ENCODE measurements around the gene WDR36.
"Not testable (repeated sequence)": the region's sequence is repeated elsewhere in the genome, so short reads cannot be mapped to it uniquely, and the experiment has no call there.

Gene WDR36

DNA sequence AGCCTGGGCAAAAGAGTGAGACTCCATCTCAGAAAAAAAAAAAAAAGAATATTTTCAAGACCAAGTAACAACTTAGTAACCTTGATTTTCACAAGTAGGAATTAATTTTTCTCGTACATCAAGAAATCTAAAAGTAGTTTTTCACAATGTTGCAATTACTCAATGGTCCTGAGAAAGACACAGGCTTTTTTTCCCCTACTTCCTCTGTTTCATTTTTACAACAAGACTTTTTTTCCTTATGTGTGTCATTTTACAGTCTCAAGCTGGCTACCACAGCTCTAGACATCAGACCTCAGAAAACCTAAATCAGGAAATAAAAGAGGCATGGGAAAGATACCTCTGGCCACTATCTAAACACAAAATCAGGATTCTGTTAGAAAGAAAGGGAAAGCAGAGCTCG, 45.9 kb downstream of the WDR36 start:
- no peak for DNase-seq

GRCh38 chr5:111141471-111141870, 49.3 kb downstream of the WDR36 start:
- not testable (repeated sequence) for DNase-seq

DNA sequence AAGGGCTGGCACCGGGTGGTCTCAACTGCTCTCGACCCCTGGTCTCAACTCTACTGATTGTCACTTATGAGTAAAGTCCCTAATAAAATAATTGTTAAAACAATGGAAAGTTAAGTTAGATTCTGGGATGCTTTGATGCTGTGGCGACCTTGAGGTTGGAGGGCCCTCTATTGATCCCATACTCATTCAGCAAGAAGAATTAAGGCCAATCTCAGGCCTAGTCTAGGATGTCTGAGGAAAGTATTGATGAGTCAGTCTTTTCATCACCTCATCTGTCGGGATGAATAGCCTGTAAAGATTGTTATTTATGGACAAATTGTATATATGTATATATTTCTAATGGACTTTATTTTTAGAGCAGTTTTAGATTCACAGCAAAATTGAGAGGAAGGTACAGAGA, 50.8 kb downstream of the WDR36 start:
- no peak for DNase-seq

GRCh38 chr5:111143910-111144309, 51.8 kb downstream of the WDR36 start:
- DNase-seq, result no peak

- no peak for DNase-seq
These were observed 52.3 kb downstream of the WDR36 start for GRCh38 chr5:111144352-111144930.

GRCh38 chr5:111146053-111146452, 53.9 kb downstream of the WDR36 start:
- DNase-seq, result no peak

DNA sequence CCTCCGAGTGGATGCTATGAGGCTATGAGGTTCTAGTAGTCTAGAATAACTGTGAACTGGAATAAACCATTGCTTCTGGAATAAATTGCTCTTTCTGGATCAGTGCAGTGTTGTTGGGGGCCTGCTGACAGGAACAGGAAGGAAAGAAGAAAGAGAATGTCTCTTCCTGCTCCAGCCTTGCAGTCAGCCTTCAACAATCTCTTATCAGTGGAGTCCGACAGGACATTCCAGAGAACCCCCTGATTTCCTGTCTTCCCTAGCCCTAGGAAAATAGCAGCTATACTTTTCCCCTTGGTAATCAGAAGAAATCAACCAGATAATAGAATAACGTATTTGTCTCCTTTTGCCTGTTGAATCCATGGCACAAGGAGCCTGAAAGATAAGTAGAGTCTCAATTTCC, 55.4 kb downstream of the WDR36 start:
- no peak for DNase-seq

DNA sequence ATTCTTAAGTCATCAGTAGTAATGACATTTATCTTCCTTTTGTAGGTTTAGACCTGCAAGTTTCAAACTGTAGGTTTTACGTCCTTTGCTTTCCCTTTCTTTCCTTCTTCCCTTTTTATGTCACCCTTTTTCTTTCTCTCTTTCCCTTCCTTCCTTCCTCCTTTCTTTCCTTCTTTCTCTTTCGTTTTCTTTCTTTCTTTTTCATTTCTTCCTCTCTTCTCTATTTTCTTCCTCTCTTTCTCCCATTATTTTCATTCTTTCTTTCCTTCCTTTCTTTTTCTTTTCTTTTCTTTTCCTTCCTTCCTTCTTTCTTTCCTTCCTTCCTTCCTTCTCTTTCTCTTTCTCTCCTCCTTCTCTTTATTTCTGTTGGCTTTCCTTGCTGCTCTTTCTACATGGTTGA, 59.9 kb downstream of the WDR36 start:
- DNase-seq, result no peak

GRCh38 chr5:111153483-111153882, 61.3 kb downstream of the WDR36 start:
- DNase-seq, result no peak

DNA sequence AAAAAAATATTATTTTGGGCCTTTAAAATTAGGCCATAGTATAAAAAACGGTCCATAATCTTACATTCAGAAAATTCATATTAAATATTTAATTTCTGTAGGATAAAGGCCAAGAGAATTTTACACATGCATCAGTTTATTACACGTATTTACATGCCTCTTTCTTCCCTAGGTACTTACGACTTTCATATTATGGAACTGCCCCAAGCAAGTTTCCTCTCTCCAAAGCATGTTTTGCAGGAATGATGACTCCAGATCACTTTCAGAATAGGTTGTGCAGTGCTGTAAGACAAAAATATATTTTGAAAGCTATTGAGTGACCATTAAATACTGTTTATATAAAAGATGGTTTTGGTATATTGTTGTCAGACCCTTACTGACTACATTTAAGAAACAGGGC, 61.8 kb downstream of the WDR36 start:
- no peak for DNase-seq

DNA sequence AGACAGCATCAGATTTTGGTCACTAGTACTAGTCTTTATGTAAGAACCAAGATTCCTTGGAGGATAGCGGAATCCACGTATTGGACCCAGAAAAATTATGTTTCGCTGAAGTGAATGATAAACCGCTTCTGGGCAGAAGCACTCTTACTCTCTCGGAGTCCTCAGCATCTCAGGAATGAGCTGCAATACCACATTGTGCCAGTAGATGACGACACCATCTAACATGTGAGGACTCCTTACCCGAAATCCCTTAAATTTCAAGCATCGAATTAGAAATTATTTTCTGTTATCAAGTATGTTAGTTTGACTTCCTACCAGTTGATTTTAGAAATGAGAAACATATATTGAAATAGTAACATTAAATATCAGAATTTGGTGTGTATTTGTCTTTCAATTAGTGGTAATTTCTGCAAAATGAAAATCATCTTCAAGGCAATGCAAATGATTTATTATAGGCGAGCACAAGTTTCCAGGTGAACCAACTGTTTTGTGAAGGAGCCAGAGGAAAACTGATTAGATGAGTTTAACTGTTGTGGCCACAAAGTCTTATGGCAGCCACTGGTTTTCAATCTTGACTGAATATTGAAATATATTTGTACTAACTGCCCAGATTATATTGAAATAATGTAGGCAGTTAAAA, 66.1 kb downstream of the WDR36 start:
- peak; percentile 84 for DNase-seq

- no peak for DNase-seq
These were observed 67.7 kb downstream of the WDR36 start for GRCh38 chr5:111159845-111160244.

DNA sequence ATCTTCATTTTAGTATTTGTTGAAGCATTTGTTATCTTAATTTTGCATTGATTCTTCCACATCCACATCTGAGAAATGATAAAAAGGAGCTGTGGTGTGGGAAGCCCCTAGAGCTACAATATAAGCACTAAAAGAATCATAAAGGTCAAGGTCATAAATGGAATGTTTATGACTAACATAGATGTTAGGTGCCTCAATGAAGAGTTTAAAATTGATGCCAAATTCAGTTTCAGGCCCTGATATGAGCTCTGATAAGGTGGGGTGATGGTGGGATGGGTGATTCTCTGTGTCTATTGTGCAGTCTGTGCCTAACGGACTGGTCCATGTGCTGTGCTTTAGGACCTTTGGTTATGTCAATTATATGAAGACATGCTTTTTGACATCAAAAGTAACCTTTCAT, 70.9 kb downstream of the WDR36 start:
- DNase-seq, result no peak

DNA sequence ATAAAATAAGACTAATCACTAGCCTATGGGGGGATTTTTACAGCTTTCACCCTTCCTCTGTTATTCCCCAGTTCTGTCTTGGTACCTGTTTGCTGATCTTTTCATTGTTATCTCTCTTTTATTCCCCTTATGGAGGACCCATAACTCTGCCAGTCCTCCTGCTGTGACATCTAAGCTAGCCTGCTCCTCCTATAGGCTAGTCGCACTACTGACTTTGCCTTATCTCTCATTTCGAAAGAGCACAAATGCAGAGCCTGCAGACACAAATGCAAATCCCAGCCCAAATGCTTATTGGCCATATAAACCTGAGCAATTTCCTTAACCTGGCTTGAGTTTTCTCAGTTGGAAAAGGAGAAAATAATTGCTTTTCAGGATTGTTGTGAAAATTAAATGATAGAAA, 72.9 kb downstream of the WDR36 start:
- no peak for DNase-seq

DNA sequence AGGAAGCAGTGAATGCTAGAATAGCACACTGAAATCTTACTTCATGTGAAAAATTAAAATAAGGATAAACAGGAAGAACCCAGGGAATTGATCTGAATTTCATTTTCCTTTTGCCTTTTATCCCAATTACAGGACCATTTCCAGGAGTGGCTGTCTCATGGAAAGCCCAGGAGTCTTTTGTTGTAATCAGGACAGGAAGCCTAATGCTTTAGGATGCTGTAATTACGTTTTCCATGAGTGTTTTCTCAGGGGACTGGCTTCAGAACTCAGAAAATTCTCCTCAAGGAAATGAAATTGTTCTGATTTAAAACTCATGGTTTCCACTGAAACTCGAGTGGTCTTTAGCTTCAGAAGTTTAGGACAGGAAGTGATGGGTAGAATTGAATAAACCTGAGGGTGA, 75.4 kb downstream of the WDR36 start:
- no peak for DNase-seq

- no peak for DNase-seq
These were observed 76.5 kb downstream of the WDR36 start for GRCh38 chr5:111168608-111169007.

DNA sequence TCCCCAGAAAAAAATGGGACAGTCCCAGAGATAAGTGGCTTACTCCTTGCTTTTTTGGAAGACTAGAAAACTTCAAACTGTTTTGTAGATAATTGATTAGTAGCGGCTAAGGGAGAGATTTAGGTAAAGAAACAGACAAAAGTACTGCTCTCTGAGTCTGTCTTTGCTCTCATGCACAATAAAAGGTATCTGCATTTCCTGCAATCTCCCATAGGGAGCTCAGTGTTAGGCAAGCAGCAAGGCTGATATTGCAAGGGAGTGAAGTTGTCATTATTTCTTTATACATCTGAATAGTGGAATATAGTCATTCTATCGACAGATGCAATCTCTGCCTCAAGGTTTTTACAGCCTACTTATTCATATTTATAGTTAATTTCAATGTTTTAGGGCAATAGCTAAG, 77.1 kb downstream of the WDR36 start:
- DNase-seq, result no peak

- no peak for DNase-seq
These were observed 78.1 kb downstream of the WDR36 start for GRCh38 chr5:111170279-111170678.

DNA sequence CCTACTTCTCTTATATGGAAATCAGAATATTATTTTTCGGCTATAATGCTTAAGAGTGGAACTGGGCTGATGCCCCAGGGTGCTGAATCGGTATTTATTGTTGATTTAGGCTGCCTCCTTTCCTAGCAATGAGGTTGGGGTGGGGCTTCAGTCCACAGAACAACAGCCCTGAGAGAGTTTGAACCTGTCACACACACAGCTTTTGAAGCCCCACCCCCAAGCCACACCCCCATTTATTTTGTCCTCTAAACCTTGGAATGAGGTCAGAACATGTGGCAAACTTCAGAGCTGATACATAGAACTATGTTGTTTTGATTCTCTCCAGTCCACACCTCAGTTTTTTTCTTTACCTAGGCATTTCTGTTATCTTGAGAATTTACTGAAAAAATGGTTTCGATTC, 80.4 kb downstream of the WDR36 start:
- peak; percentile 2 for DNase-seq

GRCh38 chr5:111173476-111173875, 81.3 kb downstream of the WDR36 start:
- DNase-seq, result no peak
